Activated CD4-positive, alpha-beta T cell treated with anti-CD3 and anti-CD28 coated beads, Interleukin-2, Interleukin-4, amounts not matched to agents 100 ng/mL and 50 ng/mL, durations not matched to agents 16 hours and 8 hours (primary cell): ENCODE data around the gene CYB5R2.

Experiments
- DNase-seq: peaks from one replicate; pipeline ENCODE4 v3.0.0-alpha.2; 2020; ENCODE audit warnings: low spot score

The CYB5R2 gene

GRCh38 chr11:7672960-7673723, at the start of gene CYB5R2:
Gene CYB5R2 (minus strand): TSS chr11:7673500. CDS start chr11:7672825, 675 bp downstream.
- no peak for DNase-seq

GRCh38 chr11:7714786-7715185, 41.5 kb upstream of the CYB5R2 start:
- DNase-seq = no peak

GRCh38 chr11:7706377-7706776, 33.1 kb upstream of the CYB5R2 start, which contains the start of gene OVCH2:
Gene OVCH2 (minus strand): TSS chr11:7706477. CDS start chr11:7706394, 83 bp downstream.
- no peak for DNase-seq

- no peak for DNase-seq
These were observed 30.4 kb upstream of the CYB5R2 start for GRCh38 chr11:7703740-7704139.

- DNase-seq = no peak
These were observed 23.1 kb upstream of the CYB5R2 start for GRCh38 chr11:7696424-7696823.

- no peak for DNase-seq
These were observed 20.9 kb upstream of the CYB5R2 start for GRCh38 chr11:7694235-7694634.

- no peak for DNase-seq
These were observed 19.1 kb upstream of the CYB5R2 start for GRCh38 chr11:7692426-7692825.

GRCh38 chr11:7691759-7692350, 18.6 kb upstream of the CYB5R2 start:
- no peak for DNase-seq

GRCh38 chr11:7690648-7691047, 17.3 kb upstream of the CYB5R2 start:
- no peak for DNase-seq

GRCh38 chr11:7689239-7689638, 15.9 kb upstream of the CYB5R2 start:
- DNase-seq = no peak

GRCh38 chr11:7688238-7688826, 15.0 kb upstream of the CYB5R2 start:
- no peak for DNase-seq

- no peak for DNase-seq
These were observed 14.1 kb upstream of the CYB5R2 start for GRCh38 chr11:7687386-7687785.

- DNase-seq = no peak
These were observed 13.5 kb upstream of the CYB5R2 start for GRCh38 chr11:7686761-7687160.

GRCh38 chr11:7683571-7683970, 10.3 kb upstream of the CYB5R2 start:
- DNase-seq = no peak

GRCh38 chr11:7677796-7678201, 4.5 kb upstream of the CYB5R2 start:
- DNase-seq = no peak

GRCh38 chr11:7677071-7677470, 3.8 kb upstream of the CYB5R2 start:
- DNase-seq = no peak

GRCh38 chr11:7675631-7676030, 2.3 kb upstream of the CYB5R2 start:
- no peak for DNase-seq

- DNase-seq = no peak
These were observed 579 bp upstream of the CYB5R2 start for GRCh38 chr11:7673724-7674434.

- DNase-seq = no peak
These were observed 882 bp downstream of the CYB5R2 start for GRCh38 chr11:7672276-7672959.

- DNase-seq = no peak
These were observed 1.7 kb downstream of the CYB5R2 start for GRCh38 chr11:7671347-7672215.

GRCh38 chr11:7670641-7671040, 2.7 kb downstream of the CYB5R2 start:
- DNase-seq = no peak
